Urothelium cell line (cell line): Measurements from ENCODE around the gene IFNL2.
"Not testable (repeated sequence)": the region's sequence is repeated elsewhere in the genome, so short reads cannot be mapped to it uniquely, and the experiment has no call there.

Experiments used
- DNase-seq: peaks from one replicate; pipeline ENCODE4 v3.0.0; 2011; ENCODE audit warnings: low spot score, mixed read lengths
- FAIRE-seq: peaks from 2 replicates; lab custom pipeline; 2011; peaks lifted over from hg19 to GRCh38; lab: Jason Lieb, UNC

The IFNL2 gene

GRCh38 chr19:39268085-39268484 lies at the start of gene IFNL2:
Gene IFNL2, plus strand, starts transcription at chr19:39268396. Its CDS starts 173 bp downstream, at chr19:39268569.
- not testable (repeated sequence) for DNase-seq
- peak; percentile 74 for FAIRE-seq

GRCh38 chr19:39219108-39219507 lies 49.1 kb upstream of the IFNL2 start:
- not testable (repeated sequence) for FAIRE-seq, DNase-seq

- FAIRE-seq (no peak), DNase-seq (peak; percentile 66)
Measured at GRCh38 chr19:39223703-39224279, 44.4 kb upstream of the IFNL2 start.

DNA sequence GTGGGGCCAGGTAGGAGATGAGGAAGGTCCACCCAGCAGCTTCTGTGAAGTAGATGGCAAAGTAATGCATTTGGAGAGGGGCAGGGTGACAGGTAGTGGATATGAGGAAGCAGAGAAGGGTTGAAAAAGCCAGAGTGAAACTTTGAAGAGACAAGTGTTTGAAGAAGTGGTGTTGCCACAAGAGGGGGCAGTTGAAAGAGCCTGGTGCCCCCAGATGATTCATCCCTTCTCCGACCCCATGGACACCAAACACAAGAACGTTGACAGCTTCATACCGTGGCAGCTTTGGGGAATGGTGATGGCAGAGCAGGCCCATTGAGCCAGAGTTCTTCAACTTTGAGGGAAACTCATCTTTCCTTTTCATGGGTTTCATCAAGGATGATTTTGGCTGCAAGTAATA lies 43.3 kb upstream of the IFNL2 start:
- FAIRE-seq = no peak
- no peak for DNase-seq

DNA sequence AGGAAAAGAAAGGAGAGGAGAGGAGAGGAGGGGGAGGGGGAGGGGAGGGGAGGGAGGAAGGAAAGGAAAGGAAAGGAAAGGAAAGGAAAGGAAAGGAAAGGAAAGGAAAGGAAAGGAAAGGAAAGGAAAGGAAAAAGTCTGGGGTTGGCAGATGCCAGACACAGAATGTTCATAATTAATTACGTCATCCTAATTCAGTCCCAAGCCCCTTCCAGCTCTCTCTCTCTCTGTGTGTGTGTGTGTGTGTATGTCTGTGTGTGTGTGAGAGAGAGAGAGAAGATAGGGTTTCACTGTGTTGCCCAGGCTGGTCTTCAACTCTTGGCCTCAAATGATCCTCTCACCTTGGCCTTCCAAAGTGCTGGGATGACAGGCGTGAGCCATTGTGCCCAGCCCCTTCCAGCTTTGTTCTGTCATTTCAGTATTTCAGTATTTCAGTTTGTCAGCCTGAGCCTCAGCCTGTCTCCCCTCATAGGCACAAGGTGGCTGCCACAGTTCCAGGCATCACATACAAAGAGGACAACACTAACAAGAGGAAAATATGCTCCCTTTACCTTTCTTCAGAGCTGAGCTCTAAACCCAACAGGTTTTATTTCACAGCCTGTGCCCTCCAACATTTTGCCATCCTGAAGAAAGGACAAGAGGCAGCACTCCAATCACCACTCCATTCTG lies 38.0 kb upstream of the IFNL2 start:
- FAIRE-seq = no peak

GRCh38 chr19:39232708-39233107 lies 35.5 kb upstream of the IFNL2 start:
- FAIRE-seq (no peak), DNase-seq (no peak)

More for the DNA sequence above, 38.0 kb upstream of the IFNL2 start:
- no peak for DNase-seq

GRCh38 chr19:39236527-39236926 lies 31.7 kb upstream of the IFNL2 start:
- FAIRE-seq = no peak

GRCh38 chr19:39237200-39238184 lies 30.7 kb upstream of the IFNL2 start:
- DNase-seq (peak; percentile 66), FAIRE-seq (no peak)

More at GRCh38 chr19:39236527-39236926, 31.7 kb upstream of the IFNL2 start:
- DNase-seq = no peak

DNA sequence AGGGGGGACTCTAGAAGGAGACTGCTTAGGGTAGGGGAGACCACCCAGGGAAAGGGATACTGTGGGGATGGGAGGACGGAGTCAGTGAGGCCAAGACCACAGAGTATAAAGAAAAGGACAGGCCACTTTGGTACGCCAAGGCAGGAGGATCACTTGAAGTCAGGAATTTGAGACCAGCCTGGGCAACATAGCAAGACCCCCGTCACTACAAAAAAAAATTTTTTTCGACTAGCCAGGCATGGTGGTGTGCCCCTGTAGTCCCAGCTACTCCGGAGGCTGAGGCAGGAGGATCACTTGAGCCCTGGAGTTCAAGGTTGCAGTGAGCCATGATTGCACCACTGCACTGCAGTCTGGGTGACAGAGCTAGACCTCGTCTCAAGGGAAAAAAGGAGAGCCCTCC lies 30.0 kb upstream of the IFNL2 start:
- FAIRE-seq = no peak

GRCh38 chr19:39238944-39239343 lies 29.3 kb upstream of the IFNL2 start:
- DNase-seq (no peak), FAIRE-seq (no peak)

More for the DNA sequence above, 30.0 kb upstream of the IFNL2 start:
- DNase-seq = no peak

GRCh38 chr19:39240421-39240820 lies 27.8 kb upstream of the IFNL2 start:
- no peak for DNase-seq
- no peak for FAIRE-seq

DNA sequence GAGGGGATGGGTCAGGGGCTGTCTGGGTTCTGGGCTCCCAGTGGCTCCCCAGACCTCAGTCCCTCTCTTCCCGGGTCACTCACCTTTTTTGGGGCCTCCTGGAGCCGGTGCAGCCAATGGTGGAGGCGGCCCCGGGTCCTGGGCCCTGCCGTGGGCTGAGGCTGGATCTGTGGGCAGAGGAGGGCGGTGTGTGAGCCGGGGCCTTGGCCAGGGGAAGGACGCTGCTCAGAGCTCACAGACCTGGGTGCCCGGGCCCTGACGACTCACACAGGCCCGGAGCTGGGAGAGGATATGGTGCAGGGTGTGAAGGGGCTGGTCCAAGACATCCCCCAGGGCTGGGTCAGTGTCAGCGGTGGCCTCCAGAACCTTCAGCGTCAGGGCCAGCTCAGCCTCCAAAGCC lies 24.5 kb upstream of the IFNL2 start:
- FAIRE-seq, DNase-seq: not testable (repeated sequence)

DNA sequence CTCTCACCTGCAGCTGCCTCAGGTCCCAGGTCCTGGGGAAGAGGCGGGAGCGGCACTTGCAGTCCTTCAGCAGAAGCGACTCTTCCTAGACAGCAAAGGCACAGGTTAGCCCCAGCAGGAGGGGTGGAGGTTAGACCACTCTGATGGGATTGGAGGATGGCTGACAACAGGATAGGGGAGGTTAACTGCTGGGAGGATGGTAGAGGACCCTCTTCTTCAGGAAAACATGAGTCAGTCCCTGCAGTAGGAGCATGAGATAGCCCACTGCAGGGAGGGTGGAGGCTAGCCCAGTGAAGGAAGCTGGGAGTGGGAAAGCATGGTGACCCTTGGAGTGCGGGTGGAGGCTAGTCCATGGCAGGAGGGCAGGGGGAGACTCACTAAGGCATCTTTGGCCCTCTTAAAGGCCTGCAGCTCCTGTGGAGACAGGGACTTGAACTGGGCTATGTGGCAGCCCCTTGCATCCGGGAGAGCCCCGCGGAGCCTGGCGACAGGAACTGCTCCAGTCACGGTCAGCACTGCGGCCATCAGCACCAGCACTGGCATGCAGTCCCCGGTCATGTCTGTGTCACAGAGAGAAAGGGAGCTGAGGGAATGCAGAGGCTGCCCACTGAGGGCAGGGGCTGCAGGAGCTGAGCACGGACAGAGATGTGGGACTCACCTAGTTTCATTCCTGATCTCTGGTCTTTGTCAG lies 23.6 kb upstream of the IFNL2 start, which contains the start of gene IFNL3:
Gene IFNL3, minus strand, starts transcription at position 597 of the 691 bp plus-strand sequence. Its CDS starts 39 bp downstream, at position 558.
- DNase-seq = not testable (repeated sequence)
- peak; percentile 90 for FAIRE-seq

GRCh38 chr19:39245166-39245565 lies 23.0 kb upstream of the IFNL2 start:
- peak; percentile 56 for FAIRE-seq
- not testable (repeated sequence) for DNase-seq

- FAIRE-seq = no peak
- no peak for DNase-seq
Measured at GRCh38 chr19:39246951-39247669, 21.1 kb upstream of the IFNL2 start.

- DNase-seq (no peak), FAIRE-seq (no peak)
Measured at GRCh38 chr19:39247701-39248664, 20.2 kb upstream of the IFNL2 start.

GRCh38 chr19:39248806-39249205 lies 19.4 kb upstream of the IFNL2 start, which contains the start of gene IFNL4:
Gene IFNL4, minus strand, starts transcription at chr19:39248856.
- DNase-seq (no peak), FAIRE-seq (no peak)

DNA sequence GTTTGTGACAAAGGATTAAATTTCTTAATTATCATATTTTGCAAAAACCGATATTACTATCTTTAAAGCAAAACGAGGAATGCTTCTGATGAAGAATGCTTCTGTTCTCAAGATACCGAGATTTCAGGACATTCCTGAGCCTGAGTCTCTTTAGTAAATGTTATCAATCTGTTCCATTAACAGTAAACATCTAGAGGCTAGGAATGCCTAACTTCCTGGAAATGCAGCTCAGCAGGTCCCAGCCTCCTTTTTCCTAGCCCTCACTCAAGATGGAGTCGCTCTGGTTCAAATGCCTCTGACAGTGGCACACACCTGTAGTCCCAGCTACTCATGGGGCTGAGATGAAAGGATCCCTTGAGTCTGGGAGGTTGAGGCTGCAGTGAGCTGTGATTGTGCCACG lies 17.1 kb upstream of the IFNL2 start:
- FAIRE-seq = no peak
- DNase-seq = no peak

- DNase-seq (no peak), FAIRE-seq (no peak)
Measured at GRCh38 chr19:39251846-39252245, 16.4 kb upstream of the IFNL2 start.
